ENCODE measurements around the gene PRR5.

Gene PRR5

GRCh38 chr22:44697423-44698141 lies 4.4 kb upstream of the PRR5 start:
- DNase-seq, result peak; percentile 88

GRCh38 chr22:44698531-44699421 lies 3.2 kb upstream of the PRR5 start:
- DNase-seq, result no peak

GRCh38 chr22:44700456-44700855 lies 1.5 kb upstream of the PRR5 start:
- no peak for DNase-seq

DNA sequence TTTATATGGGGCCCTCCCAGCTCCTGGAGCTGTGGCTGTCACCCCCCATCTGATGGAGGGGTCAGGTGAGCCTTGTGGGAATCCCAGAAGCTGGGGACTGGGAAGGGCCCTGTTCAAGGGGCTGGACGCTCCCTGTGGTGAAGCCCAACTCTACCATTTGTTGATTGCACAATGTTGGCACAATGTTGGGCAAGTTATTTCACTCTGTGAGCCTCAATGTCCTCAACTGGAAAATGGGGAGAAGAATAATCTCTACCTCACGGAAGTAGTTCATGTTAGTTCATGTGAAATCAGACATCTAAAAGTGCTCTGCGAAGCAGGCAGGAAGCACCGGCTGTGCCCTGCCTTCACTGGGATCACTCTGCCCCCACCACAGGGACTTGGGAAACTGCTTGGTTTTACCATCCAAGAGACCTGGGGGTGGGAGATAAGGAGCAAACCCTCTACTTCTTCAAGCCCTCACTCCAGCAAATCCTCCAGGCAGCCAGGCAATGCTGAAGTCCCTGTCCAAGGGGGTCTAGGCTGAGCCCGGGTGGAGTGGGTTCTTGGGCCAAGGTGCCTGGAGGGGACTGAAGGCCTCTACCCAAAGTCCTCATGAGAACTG lies 715 bp upstream of the PRR5 start:
- DNase-seq, result no peak

DNA sequence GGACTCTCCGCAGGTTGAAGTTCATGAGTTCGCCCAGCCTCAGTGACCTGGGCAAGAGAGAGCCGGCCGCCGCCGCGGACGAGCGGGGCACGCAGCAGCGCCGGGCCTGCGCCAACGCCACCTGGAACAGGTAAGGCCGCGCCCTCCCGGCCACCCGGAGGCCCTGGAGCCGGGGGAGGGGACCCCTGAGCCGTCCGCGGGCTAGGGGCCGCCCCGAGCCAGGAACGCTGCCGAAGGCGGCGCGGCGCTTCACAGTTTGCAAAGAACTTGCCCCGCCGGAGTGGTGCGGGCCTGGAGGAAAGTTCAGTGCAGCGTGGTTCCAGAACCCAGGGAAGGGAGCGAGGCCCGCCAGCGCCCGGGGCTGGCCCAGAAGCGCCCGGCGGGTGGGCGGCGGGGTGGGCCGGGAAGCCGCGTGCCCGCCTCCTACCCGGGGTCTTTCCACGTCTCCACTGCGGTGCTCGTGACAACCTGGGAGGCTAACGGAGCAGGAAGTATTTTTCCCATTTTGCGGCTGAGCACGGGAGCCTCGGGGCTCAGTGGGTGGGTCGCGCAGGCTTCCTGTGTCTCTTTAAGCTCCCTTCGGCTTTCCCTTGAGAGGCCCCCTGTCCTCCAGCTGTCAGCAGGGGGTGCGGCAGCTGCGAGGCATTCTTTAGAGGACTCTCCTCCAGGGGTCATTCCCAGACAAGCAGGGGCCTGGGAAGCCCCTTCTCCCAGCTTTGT lies 635 bp downstream of the PRR5 start:
- no peak for DNase-seq

- DNase-seq, result no peak
Measured at GRCh38 chr22:44703255-44703870, 1.4 kb downstream of the PRR5 start.

- no peak for DNase-seq
Measured at GRCh38 chr22:44704159-44705021, 2.4 kb downstream of the PRR5 start.

DNA sequence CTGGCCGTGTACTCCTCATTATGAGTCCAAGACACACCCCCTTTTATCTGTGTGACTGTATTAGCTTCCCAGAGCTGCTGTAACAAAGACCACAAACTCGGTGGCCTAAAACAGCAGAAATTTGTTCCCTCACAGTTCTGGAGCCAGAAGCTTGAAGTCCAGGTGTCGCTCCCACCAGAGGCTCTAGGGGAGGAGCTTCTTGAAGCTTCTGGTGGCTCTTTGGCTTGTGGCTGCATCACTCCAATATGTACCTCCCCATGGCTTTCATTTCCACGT lies 3.0 kb downstream of the PRR5 start:
- no peak for DNase-seq

- DNase-seq, result no peak
Measured at GRCh38 chr22:44706488-44706887, 4.5 kb downstream of the PRR5 start.

- no peak for DNase-seq
Measured at GRCh38 chr22:44707178-44707577, 5.2 kb downstream of the PRR5 start.

DNA sequence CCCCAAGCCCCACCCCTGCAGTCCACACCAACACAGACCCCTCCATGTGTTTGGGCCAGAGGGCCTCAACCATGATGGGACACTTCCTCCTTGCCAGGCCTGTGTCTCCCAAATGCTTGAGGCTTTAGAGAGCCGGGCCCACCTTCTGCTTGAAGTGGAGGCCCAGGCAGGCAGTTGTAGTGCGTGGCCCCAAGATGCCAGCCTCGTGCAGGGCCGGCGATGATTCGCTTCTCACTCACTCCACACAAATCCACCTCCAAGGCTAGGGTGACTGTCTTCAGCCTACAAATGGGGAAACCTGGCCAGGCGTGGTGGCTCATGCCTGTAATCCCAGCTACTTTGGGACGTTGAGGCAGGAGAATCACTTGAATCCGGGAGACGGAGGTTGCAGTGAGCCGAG lies 5.7 kb downstream of the PRR5 start:
- DNase-seq, result no peak

GRCh38 chr22:44709881-44710392 lies 7.9 kb downstream of the PRR5 start:
- no peak for DNase-seq

DNA sequence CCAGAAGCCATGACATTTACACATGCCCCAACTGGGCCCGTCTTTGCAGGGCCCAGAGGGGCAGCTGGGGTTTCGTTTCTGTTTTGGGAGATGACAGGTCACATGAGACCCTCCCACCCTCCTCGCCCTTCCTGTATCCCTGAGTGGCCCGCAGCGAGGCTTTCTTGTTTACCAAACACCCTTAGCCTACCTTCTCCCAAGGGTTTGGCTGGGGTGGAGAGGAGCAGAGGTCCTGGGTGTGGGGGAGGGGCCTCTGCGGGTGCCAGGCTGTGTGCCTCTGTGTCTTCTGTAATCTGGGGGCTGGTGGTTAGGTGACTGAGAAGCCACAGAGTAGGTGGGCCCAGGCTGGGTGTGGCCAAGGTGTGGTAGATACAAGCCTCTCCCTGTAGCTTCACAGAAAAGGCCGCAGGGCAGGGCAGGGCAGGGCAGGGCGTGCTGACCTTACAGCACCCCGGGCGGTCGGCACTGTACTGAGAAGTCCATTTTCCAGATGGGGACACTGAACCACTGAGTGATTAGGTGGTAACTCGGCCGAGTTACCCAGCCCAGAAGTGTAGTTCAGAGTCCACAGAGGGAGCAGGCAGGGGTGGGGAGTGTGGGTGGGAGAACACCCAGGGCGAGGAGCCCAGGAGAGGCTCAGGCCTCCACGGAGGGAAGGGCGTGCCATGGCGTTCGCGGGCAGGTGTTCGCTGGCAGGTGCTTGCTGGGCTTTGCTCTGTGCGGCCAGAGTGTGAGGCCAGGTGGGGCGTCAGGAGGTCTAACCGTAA lies 8.7 kb downstream of the PRR5 start:
- no peak for DNase-seq

GRCh38 chr22:44711241-44711560 lies 9.2 kb downstream of the PRR5 start:
- no peak for DNase-seq

- no peak for DNase-seq
Measured at GRCh38 chr22:44711690-44712555, 9.9 kb downstream of the PRR5 start.

DNA sequence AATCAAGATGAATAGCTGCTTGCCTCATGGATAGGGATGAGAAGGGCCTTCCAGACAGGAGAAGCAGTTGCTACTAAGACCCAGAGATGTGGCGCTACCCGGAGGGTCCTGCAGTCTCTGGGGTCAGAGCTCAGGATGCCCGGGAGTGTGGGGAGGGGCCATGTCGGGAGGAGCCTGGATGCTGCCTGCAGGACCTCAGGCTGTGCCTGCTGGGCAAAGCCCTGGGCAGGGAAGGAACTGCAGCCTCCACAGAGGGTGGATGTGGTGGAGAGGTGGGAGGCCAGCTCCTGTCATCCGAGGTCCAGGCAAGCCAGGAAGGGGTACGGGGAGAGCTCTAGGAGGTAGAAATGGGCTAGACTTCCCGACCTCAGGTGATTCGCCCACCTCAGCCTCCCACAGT lies 11.0 kb downstream of the PRR5 start:
- DNase-seq, result no peak

DNA sequence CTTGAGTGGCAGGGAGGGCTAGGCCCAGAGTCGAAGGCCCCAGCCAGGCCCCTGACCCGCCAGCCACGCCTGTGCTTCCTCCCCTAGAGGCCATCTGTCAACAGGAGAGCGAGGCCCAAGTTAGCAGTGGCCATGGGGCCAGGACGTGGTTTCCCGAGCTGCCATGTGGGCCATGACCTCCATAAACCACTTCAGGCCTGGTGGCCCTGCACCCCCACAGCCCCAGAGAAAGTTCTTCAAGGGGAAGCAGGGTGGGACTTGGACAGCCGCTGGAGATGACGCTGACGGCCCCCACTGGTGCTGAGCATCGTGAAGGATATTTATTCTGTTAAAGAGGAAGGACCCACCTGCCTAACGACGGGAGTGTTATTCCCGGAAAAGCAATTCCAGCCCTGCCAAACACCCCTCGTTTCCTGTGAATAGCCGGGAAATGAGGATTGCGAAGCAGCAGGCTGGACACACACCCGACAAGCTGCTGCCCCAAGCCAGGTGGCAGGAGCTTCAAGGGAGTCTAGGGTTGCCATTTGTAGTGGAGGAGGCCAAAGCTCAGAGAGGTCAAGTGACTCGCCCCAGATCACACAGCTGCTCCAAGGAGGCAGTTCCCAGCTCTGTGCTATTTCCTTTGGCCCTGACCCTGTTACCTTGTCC lies 12.8 kb downstream of the PRR5 start:
- no peak for DNase-seq

DNA sequence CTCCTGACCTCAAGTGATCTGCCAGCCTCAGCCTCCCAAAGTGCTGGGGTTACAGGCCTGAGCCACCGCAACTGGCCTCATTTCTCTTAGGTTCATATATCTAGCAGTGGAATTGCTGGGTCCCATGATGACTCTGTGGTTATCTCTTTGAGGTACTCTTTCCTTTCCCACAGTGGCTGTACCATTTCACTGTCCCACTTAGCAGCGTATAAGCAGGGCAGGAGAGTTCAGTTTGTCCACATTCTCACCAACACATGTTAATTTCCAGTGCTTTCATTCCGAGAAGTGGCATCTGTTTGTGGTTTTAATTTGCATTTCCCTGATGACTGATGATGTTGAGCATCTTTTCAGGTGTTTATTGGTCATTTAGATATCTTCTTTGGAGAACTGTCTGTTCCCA lies 16.4 kb downstream of the PRR5 start:
- no peak for DNase-seq

- DNase-seq, result no peak
Measured at GRCh38 chr22:44719586-44720368, 17.8 kb downstream of the PRR5 start.
